Suppressor macrophage treated with lipopolysaccharide for 1 hour (primary cell): ENCODE results near the gene PDE8B.
A peak's percentile ranks its signal among the peaks of the same experiment; 100 is the strongest.

Experiments
- DNase-seq, 3 donors: peaks; one replicate each; pipeline ENCODE4 v3.0.0-alpha.2; 2020 to 2022

Gene PDE8B

GRCh38 chr5:77409870-77410621 is 199.6 kb downstream of the PDE8B start:
- no peak for DNase-seq

GRCh38 chr5:77413049-77413448 is 202.6 kb downstream of the PDE8B start:
- no peak for DNase-seq

- DNase-seq: no peak
Observed at GRCh38 chr5:77418162-77418561, 207.7 kb downstream of the PDE8B start.

DNA sequence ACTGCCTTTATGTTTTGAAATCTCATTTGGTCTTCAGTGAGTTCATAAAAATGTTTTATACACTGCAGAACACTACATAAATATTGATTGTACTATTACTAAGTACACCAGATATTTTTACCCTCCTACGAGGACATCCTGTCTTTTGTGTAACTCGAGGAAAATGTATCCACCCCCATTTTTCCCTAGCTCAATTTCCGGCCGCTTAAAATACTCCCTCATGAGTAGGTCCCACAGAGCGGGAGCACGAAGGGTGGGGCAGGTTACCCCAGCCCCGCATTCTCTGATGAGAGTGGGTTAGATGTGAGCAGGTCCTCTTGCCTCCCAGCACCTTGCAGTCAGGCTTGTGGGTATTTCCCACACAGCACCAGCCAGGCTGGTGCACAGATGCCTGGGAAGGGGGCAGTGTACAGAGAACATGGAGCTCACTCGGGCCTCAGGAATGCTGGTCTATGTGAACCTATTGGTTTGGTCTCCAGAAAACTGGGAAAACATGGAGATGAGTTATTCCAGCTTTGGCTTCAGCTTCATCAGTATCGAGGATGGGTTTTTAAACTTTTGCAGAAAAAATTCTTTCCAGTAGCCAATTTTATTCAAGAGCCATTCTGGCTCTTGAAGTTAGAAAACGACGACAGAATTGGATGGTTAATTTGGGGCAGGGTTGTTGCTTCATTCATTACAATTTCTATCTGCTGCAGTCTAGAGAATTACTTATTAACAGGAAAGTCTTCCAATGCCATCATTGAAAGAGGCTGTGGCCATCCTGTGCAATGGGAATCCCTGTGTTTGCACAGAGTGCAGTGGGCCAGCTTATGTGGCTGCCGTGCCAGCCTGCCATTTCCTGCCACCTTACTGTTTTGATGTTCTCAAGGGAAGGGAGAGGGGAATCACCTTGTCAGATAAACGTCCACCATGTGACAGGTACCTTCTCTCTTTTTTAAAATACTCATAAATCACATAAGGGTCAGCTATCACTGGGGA is 208.4 kb downstream of the PDE8B start:
- no peak for DNase-seq

- DNase-seq: no peak
Observed at GRCh38 chr5:77419644-77420582, 209.4 kb downstream of the PDE8B start.

DNA sequence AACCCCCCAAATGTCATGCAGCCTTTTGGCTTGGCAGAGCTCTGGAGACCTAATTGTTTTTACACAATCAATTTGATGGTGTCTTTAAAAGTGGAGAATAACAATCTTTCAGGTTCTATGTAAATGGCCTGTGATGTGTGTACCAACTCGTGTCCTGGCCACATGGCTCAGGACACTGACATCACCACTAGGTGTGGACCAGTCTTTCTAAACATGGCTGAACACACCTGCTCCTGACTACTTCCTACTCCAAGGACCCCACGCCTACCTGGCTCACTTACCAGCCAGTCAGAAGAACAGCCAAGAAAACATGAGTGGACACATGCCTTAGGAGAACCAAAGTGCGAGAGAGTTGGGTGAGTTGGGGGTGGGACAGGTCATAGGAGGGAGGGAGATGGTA is 210.5 kb downstream of the PDE8B start:
- DNase-seq: no peak

DNA sequence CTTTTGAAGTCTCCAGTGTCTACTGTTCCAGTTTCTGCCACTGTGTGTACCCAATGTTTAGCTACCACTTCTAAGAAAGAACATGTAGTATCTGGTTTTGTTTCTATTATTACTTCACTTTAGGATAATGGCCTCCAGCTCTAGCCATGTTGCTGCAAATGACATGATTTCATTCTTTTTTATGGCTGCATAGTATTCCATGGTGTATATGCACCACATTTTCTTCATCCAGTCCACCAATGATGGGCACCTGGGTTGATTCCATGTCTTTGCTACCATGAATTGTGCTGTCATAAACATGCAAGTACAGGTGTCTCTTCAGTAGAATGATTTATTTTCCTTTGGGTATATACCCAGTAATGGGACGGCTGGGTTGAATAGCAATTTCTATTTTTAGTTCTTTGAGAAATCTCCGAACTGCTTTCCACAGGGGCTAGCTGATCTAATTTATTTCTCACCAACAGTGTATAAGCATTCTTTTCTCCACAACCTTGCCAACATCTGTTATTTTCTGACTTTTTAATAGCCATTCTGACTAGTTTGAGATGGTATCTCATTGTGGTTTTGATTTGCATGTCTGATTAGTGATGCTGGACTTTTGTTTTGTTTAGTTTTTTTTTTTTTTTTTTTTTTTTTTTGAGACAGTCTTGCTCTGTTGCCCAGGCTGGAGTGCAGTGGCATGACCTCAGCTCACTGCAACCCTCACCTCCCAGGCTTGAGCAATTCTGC is 212.7 kb downstream of the PDE8B start:
- DNase-seq: no peak

- DNase-seq: no peak
Observed at GRCh38 chr5:77424921-77425320, 214.4 kb downstream of the PDE8B start.

DNA sequence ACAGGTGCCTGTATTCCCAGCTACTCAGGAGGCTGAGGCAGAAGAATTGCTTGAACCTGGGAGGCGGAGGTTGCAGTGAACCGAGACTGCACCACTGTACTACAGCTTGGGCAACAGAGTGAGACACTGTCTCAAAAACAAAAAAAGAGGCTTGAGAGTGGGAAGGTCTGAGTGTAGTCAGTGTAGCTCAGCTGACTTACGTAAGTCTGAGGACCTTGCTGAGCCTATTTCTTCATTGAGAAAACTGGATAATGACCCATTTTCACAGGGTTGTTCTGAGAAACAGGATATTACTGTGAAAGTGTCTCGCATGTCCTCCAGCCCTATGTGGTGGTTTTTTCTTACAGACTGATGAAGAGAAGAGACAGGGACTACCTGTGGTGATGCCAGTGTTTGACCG is 214.9 kb downstream of the PDE8B start:
- no peak for DNase-seq

DNA sequence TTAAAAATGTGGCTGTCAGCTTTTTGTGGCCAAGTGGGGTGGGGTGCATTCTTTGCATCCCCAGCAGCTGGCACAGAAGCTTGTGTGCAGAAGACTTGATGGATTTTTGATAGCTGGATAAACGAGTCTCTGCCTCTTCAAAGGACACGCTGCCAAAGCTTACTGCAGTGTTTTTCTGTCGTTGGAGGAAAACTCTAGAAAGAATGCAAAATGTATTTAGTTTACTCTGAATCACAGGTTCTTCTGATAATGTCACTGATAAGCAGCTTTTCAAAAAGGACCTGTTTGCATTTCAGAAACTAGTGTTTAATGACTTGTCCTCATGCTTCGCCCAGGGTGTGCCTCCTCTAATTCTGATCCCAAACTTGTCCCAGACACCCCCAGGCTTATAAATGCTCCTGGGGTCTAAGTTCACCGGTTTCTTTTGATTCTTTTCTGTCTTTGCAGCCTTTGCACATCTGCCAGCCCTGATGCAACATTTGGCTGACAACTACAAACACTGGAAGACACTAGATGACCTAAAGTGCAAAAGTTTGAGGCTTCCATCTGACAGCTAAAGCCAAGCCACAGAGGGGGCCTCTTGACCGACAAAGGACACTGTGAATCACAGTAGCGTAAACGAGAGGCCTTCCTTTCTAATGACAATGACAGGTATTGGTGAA is 215.6 kb downstream of the PDE8B start:
- DNase-seq: no peak

- DNase-seq: no peak
Observed at GRCh38 chr5:77426670-77427069, 216.2 kb downstream of the PDE8B start.

- no peak for DNase-seq
Observed at GRCh38 chr5:77427998-77428397, 217.5 kb downstream of the PDE8B start.

DNA sequence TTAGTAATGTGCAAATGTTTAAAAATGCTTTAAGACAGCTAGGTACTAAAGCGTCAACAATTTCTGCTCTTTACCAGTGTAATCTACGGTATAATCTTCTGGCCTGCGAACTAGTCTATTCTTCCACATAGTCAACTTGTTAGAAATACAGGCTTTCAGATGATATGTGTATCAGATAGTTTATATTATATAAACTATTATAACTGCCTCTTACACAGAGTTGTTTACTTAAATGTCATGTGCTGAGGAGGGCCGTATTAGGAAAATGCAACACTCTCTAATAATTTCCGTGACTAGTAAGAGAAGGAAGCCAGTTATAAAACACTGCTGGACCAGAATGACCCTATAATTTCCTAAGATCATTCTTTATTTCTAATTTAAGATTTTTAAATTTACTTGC is 218.0 kb downstream of the PDE8B start:
- DNase-seq: no peak

DNA sequence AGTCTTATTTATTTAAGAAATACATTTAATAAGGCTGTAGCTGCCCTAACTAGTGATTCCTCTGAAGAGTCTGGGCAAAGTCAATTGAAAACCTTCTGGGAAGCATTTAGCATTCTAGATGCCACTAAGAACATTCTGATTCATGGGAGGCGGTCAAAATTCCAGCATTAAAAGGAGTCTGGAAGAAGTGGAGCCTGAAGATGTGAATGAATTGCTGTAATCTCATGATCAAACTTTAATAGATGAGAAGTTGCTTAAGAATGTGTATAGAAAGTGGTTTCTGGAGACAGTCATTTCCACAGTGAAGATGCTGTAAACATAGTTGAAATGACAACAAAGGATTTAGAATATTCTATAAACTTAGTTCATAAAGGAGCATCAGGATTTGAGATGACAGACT is 220.2 kb downstream of the PDE8B start:
- no peak for DNase-seq

DNA sequence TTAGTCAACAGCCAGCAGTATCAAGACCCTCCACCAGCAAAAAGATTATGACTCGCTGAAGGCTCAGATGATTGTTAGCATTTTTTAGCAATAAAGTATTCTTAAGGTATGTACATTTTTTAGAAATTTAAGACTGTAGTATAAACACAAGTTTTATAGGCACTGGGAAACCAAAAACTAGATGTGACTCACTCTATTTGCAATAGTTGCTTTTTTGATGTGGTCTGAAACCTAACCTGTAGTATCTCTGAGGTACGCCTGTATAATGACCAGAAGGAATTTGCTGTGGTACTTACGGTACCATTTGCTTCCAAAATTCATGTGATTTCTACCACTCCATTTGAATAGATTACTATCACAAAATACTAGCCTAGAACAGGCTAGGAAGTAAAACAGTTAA is 220.8 kb downstream of the PDE8B start:
- no peak for DNase-seq

- peak in 1 of 3 donors; percentile 13 for DNase-seq
Observed at GRCh38 chr5:77431719-77432118, 221.2 kb downstream of the PDE8B start.

- DNase-seq: no peak
Observed at GRCh38 chr5:77437194-77437593, 226.7 kb downstream of the PDE8B start.

GRCh38 chr5:77438071-77438470 is 227.6 kb downstream of the PDE8B start:
- no peak for DNase-seq

- DNase-seq: no peak
Observed at GRCh38 chr5:77443670-77444069, 233.2 kb downstream of the PDE8B start.

DNA sequence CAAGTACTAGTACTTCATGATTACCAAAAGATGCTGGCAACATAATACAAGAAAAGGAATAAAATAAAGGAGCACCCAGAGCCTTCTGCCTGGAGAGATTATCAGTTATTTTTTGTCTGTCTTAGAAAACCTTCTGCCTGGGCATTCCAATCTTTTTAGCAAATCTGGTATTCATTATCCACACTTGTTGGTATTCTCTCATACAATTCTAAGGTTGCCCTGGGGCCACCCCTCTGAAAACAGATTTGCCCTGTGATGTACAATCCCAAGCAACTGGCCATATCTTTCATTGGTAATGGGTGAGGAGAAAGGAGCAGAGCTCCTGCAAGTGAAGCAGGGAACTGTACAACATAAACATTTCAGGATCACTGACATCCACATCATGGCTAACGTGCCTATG is 233.9 kb downstream of the PDE8B start:
- no peak for DNase-seq

- no peak for DNase-seq
Observed at GRCh38 chr5:77448831-77449230, 238.4 kb downstream of the PDE8B start.

DNA sequence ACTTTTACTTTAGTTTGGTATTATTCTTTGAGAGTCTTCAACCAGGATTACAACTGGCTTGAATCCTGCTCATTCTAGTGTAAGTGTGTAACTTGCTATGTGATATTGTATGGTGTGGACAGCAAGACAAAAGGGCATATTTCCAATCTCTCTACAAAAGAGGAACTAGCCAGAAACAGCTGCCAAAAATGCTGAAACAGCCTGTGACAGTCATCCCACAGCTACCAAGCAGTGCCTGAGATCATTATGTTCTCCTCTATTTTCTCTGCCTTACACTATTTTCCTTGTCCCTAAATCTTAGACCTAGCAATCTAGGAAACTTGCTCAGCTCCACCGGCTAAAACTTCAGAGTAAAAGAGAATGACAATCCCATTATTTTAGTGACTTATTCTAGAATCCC is 238.8 kb downstream of the PDE8B start:
- peak; percentile 64 to 78 (median 74) for DNase-seq
